Ascending aorta (tissue), 2 donors: ENCODE data around the gene SLC26A11. TPM values are rescaled to one million over a fixed set of nuclear protein-coding genes. Genes with fewer than 3 reads are reported as not detected.

Source experiments
- DNase-seq, 2 donors: peaks; one replicate each; pipeline ENCODE4 v3.0.0-alpha.2; 2019; ENCODE audit warnings: low spot score in 2 of 2
- H3K27ac ChIP-seq, 2 donors: fragments of 200-600 bp; sonication (generic); one replicate each; pipeline ENCODE4 v1.5.1; 2016 to 2017; ENCODE audit warnings: mild to moderate bottlenecking in 1 of 2
- H3K27me3 ChIP-seq: fragments of 200-600 bp; sonication (generic); one replicate; pipeline ENCODE4 v1.5.1; 2017
- H3K36me3 ChIP-seq, 2 donors: fragments of 200-600 bp; sonication (generic); one replicate each; pipeline ENCODE4 v1.5.1; 2016
- H3K4me1 ChIP-seq, 2 donors: fragments of 200-600 bp; sonication (generic); one replicate each; pipeline ENCODE4 v1.5.1; 2016 to 2017; ENCODE audit warnings: mild to moderate bottlenecking in 1 of 2
- H3K4me3 ChIP-seq, 2 donors: fragments of 200-600 bp; sonication (generic); one replicate each; pipeline ENCODE4 v1.5.1; 2016 to 2017; ENCODE audit warnings: mild to moderate bottlenecking in 1 of 2
- H3K9me3 ChIP-seq, 2 donors: fragments of 200-600 bp; sonication (generic); one replicate each; pipeline ENCODE4 v1.5.1; 2016
- intact Hi-C: fragments of 100-400 bp; cut with DNase I; formaldehyde crosslinking; loops from one replicate; pipeline ENCODE4 v1.15.1; 2023
- total RNA-seq: library from RNA; depleted of rRNA; stranded (reverse); fragments of >200 nt; gene quantifications from one replicate; pipeline ENCODE4 v1.1.0, GENCODE V29; 2016
- TF ChIP-seq, protein P1 (sequence below), 3 experiments: fragments of 200-600 bp in 2 of 3; fragments of 450-650 bp in 1 of 3; sonication (generic) in 2 of 3; IDR thresholded peaks; one replicate each; pipeline ENCODE4 v1.5.1; 2016 to 2019; ENCODE audit warnings: antibody characterized with exemption in 3 of 3, mild to moderate bottlenecking in 1 of 3, moderate library complexity in 1 of 3

SLC26A11 gene
- total RNA-seq, 1 donor from 2014 or later, result 25.8 TPM

DNA sequence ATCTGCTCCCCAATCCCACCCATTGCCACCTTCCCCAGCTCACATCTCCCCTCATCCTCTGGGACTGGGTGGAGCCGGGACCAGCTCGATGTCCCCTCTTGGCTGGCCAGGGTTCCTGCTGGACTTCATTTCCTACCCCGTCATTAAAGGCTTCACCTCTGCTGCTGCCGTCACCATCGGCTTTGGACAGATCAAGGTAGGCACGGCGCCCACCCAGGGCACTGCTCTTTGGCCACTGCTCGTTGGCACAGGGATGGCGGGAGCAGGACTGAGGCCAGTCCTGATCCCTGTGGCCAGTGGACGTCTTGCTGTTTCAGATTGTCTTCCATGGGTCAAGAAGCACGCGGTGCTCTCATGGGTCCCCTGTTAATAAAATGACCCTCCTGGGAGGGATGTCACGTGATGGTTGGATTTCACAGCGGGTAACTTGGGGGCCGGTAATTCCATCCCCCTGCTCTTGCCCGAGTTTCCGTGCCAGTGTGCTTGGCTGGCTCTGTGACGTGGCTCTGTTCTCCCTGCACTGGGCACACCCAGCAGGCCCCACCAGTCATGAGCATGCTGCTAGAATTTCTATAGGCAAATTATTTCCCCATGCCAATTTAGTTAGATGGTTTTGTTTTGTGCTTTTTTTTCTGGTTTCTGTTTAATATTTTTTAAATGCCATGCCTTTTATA lies 3.1 kb downstream of the SLC26A11 start:
- DNase-seq, result no peak
- no peak overlapping the region for H3K27ac ChIP-seq
- no peak overlapping the region for H3K4me3 ChIP-seq
- TF ChIP-seq, protein P1, sequence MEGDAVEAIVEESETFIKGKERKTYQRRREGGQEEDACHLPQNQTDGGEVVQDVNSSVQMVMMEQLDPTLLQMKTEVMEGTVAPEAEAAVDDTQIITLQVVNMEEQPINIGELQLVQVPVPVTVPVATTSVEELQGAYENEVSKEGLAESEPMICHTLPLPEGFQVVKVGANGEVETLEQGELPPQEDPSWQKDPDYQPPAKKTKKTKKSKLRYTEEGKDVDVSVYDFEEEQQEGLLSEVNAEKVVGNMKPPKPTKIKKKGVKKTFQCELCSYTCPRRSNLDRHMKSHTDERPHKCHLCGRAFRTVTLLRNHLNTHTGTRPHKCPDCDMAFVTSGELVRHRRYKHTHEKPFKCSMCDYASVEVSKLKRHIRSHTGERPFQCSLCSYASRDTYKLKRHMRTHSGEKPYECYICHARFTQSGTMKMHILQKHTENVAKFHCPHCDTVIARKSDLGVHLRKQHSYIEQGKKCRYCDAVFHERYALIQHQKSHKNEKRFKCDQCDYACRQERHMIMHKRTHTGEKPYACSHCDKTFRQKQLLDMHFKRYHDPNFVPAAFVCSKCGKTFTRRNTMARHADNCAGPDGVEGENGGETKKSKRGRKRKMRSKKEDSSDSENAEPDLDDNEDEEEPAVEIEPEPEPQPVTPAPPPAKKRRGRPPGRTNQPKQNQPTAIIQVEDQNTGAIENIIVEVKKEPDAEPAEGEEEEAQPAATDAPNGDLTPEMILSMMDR (IDR thresholded peaks at IDR 0.05), result no peak
- H3K9me3 ChIP-seq, result no peaks in the 10 kb centered on the region
- no peaks in the 10 kb centered on the region for H3K27me3 ChIP-seq
- peaks cover 3 to 9% of the 10 kb centered on the region in 2 donors for H3K4me1 ChIP-seq
- intact Hi-C loops, result loop anchor here (5.0 kb wide), 1 partner anchor 76 kb away; the partner anchor contains the start of gene EIF4A3
- peaks cover 8 to 14% of the 10 kb centered on the region in 2 donors for H3K36me3 ChIP-seq

DNA sequence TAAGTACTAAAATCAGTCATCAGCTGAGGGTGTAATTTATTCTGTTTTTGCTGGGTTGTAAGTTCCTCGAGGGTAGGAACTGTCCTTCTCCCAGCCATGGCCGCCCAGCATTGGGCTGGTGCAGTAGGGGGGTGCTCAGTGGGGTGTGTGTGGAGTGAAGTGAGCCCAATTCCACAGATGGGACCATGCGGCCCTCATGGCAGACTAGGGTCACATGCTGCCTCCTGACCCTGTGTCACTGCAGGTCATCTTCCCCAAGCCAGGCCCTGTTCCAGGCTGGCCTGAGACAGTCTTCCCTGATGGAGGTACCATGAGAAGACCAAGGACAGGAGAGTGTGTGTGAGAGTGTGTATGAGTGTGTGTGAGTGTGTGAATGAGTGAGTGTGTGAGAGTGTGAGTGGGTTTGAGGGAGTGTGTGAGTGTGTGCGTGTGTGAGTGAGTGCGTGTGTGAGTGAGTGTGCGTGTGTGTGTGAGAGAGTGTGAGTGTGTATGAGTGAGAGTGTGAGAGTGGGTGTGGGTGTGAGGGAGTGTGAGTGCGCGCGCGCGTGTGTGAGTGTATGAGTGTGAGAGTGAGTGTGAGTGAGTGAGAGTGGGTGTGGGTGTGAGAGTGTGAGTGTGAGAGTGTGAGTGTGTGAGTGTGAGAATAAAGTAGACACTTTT lies 3.7 kb downstream of the SLC26A11 start:
- H3K36me3 ChIP-seq, result peaks cover 12 to 21% of the 10 kb centered on the region in 2 donors
- H3K27me3 ChIP-seq, result no peaks in the 10 kb centered on the region
- no peak overlapping the region for H3K27ac ChIP-seq
- TF ChIP-seq, protein P1 (IDR thresholded peaks at IDR 0.05), result no peak
- H3K4me3 ChIP-seq, result no peak overlapping the region
- H3K4me1 ChIP-seq, result peaks cover 3 to 9% of the 10 kb centered on the region in 2 donors
- no peaks in the 10 kb centered on the region for H3K9me3 ChIP-seq
- intact Hi-C loops, result loop anchor here (5.0 kb wide), 1 partner anchor 77 kb away; the partner anchor contains the start of gene EIF4A3
- DNase-seq, result no peak

DNA sequence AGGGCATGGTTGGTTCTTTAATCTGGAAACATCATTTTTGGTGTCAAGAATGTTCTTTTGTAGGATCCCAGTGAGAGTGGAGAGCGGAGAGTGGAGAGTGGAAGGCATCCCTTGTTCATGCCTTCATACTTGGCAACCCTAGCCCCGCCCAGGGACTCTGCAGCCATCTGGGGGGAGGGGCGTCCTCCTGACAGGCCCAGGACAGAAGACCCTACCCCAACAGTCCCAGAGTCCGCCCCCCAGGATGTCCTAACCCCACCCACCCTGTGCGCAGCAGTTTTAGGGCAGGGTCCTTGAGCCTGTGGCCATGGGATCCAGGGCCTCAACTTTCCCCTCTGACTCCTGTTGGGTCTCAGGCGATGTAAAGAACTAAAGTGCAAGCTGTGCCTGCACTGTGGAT lies 4.5 kb downstream of the SLC26A11 start:
- peaks cover 12 to 25% of the 10 kb centered on the region in 2 donors for H3K36me3 ChIP-seq
- TF ChIP-seq, protein P1 (IDR thresholded peaks at IDR 0.05), result no peak
- H3K27me3 ChIP-seq, result no peaks in the 10 kb centered on the region
- H3K27ac ChIP-seq, result no peak overlapping the region
- DNase-seq, result no peak
- intact Hi-C loops, result loop anchor here (5.0 kb wide), 1 partner anchor 77 kb away; the partner anchor contains the start of gene EIF4A3
- peaks cover 3 to 9% of the 10 kb centered on the region in 2 donors for H3K4me1 ChIP-seq
- H3K9me3 ChIP-seq, result no peaks in the 10 kb centered on the region
- no peak overlapping the region for H3K4me3 ChIP-seq

DNA sequence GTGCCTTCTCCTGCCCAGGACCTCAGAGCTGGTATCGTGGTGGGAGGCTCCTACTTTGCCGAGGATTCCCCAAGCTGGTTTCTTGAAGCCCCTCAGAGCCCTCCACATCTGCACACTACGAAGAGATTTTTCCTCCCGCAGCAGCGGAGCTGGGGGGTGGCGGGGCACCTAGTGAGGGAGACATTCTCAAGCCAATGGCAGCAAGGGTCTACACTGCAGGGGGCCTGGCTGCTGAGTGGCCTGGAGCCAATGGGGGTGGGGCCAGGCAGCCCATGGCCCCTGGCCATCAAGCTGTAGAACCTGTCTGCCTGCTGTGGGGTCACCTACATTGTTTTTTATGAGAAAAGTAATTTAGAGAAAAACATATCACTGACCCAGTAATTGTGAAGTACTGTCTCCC lies 5.0 kb downstream of the SLC26A11 start:
- Histone ChIP-seq H3K9me3 (no peaks in the 10 kb centered on the region), H3K27me3 (no peaks in the 10 kb centered on the region), H3K36me3 (peaks cover 12 to 30% of the 10 kb centered on the region in 2 donors), H3K4me3 (no peak overlapping the region), H3K4me1 (peaks cover 3 to 9% of the 10 kb centered on the region in 2 donors), H3K27ac (no peak overlapping the region)
- intact Hi-C loops, result no loop called here
- TF ChIP-seq, protein P1 (IDR thresholded peaks at IDR 0.05), result no peak
- no peak for DNase-seq

DNA sequence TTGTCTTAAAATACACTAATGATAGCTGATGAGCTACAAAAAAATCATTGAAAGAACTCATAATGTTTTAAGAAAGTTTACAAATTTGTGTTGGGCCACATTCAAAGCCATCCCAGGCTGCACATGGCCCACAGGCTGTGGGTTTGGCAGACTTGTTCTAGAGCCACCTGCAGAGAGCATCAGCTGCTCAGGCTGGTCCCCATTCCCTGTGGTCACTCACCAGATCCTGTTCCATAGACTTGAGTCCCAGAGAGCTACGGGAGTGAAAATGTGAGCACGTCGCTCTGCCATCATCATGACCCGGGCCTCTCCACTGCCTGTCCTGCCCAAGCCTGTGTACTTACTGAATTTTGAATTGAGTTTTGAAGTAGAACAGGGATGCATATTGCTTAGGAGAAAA lies 6.9 kb downstream of the SLC26A11 start:
- peaks cover 14 to 45% of the 10 kb centered on the region in 2 donors for H3K36me3 ChIP-seq

More for the DNA sequence above, 6.9 kb downstream of the SLC26A11 start:
- H3K9me3 ChIP-seq, result peaks cover 5 to 6% of the 10 kb centered on the region in 2 donors
- intact Hi-C loops, result no loop called here
- H3K4me1 ChIP-seq, result peaks cover 0 to under 1% of the 10 kb centered on the region in 2 donors
- no peak for DNase-seq
- H3K27ac ChIP-seq, result no peak overlapping the region
- TF ChIP-seq, protein P1 (IDR thresholded peaks at IDR 0.05), result no peak
- H3K4me3 ChIP-seq, result no peak overlapping the region
- H3K27me3 ChIP-seq, result no peaks in the 10 kb centered on the region
